NCI-H748 (cell line): ENCODE results near the gene REPS2.

Source experiments
- DNase-seq: peaks from one replicate; lab custom pipeline; 2025; ENCODE audit not compliant: unreplicated experiment; lab: John Stamatoyannopoulos, UW

Gene REPS2

DNA sequence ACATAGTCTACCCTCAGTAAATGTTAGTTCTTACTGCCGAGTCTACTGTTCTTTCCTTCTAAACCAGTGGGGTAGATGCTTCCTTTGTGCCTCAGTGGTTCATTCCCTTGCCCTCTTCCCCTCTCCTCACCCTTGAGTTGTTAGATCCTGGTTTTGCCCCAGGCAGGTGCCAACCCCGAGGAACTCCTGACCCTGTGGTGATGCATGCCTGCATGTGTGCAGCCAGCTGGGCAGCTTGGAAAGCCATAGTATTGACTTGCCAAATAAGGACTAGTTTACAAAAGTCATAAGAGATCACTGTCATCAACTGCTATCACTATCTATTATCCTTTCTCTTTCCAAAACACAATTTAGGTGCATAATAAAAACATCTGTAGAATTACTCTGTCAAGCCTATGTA, 50.9 kb downstream of the REPS2 start:
- no peak for DNase-seq

DNA sequence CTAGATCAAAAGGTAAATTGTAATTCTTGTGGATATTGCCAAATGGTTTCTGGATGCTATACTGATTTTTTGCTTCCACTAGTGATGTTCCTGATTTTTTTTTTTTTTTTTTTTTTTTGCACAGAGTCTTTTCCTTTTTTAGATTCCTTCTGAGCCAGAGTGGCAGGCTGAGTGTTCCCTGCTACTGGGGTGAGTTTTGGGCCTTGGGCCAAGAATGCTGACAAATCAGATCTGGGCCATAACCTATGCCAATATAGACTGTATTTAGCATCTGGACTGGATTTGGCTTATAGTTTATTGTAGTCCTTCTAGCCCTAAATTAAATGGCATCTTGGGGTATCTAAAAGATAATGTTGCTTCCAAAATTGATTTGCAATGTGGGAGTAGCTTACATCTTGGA, 52.8 kb downstream of the REPS2 start:
- DNase-seq: no peak

DNA sequence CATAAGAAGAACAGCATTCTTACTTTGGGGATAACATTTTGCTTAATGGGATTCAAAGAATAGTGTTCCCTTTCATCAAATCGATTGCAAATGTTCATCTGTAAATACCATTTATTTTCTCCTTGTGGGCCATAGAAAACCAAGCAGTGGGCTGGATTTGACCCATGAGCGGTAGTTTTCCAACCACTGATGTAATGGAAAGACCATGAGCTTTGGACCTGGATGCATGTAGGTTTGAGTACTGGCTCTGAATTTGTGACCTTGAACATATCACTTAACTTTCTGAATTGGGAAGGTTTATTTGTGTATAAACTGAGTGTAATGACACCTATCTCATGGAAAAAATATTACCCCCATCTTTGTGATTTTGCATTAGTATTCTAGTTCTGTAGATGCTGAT, 54.3 kb downstream of the REPS2 start:
- no peak for DNase-seq

DNA sequence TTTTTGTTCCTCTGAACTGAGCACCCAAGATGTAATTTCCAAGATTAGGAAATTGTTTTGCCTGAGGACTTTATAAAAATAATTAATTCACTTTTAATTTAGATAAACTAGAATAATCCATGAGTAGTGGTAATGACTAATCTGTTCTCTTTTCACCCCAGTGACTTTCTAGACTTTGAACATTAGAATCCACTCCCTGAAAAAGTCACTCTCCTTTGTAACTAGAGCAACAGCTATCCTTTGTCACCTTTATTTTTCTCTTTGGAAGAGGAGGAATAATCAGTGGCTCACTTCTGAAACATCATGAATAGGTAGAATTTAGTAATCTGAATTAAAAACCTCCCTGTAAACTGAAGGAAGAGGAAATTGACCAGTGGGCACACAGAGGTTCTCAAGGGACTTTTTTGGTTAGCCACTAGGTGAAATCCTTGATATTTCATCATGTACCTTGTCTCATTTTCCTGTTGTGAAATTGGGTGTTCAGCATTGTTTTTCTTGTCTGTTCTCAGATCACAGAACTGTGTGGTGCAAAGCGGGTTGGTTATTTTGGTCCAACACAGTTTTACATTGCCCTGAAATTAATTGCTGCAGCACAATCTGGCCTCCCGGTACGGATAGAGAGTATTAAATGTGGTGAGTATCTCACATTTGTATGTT, 59.4 kb downstream of the REPS2 start:
- no peak for DNase-seq

DNA sequence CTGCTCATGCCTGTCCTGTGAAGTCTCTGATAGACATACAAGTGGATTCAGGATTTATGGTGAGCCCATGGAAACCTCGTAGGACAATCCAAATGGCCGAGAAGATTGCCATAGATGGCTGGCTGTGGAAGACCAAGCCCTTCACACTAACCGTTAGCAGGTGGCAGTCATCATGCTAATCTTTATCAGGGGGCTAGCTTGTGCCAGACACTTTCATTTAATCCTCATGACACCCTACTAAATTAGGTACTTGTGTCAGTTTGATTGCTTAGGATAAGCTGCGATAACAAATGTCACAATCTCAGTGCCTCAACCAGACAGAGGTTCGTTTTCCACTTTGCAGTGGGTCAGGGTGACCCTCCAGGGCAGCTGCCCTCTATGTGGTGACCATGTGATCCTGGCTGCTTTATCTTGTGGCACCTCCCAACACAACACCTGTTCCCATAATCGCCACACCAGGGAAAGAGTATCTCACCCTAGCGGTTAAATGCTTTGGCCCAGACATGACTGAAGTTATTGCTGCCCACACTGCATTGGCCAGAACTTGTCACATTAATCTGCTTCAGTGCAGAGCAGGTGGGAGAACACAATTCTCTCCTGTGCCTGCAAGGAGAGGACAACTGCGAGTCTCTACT, 60.8 kb downstream of the REPS2 start:
- DNase-seq: peak; percentile 8

DNA sequence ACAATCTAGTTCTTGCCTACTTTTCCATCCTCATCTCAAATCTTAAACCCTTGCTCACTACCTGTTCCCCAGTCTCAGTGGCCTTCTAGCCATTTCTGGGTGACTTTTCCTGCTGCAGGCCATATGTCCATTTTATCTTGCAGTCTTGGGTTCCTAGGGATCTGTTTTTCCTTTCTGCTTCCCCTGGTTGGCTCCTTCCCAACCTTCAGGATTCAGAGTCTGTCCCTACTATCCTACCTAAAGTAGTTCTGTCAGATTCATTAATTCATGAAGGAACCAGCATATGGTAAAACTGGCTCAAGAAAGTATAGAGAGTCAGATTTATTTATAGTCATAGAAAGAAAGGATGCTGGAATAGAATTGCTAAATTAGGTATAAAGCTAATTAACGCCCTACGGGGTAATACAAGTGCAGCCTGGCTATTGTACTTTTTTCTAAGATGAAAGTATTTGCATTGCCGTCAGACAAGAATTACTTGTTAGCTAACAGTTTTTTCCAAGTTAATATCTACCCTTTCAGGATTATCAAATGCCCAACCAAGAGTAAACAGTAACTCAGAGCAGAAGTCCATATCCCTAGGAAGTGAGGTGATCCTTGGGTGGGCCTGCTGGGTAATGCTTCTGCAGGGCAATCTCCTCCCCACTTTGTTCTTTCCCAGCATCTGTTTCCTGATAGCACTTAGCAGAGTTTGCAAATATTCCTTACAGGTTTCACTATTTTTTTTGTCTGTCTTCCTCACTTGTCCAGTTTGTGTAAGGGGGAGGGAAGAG, 63.6 kb downstream of the REPS2 start:
- DNase-seq: no peak

DNA sequence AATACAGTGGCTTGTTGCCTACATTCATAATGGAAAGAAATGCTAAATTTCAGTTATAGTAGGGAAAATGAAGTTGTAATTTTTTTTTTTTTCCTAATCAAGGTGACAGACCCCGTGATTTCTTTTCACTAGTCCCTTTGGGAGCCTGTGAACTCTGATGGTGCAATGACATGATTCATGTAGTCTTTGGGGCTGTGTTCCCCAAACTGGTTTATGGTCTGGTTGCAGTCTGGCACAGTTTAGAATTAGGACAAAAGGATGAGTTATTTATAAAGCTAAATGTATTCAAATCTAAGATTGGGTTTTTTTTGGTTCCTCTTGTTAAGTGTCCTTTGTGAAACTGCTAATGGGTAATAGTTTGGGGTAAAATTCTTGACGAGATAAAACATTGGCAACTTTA, 66.0 kb downstream of the REPS2 start:
- no peak for DNase-seq

DNA sequence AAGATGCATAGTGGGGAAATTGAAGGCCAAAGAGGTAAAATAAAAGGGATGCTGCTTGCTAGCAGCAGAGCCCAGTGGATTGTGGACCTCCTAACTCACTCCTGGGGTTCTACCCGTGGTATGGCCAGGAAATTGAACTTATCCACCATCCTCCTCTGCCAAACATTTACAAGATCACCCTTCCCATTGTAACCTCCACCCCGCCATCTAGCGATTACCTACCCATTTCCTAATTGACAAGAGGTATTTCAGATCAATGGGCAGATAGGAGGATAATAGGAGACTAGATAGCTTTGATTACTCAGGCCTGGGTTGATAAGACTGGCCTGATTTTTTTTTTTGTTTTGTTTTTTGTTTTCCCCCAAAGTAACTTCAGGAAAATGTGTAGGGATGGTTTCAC, 67.8 kb downstream of the REPS2 start:
- DNase-seq: no peak

DNA sequence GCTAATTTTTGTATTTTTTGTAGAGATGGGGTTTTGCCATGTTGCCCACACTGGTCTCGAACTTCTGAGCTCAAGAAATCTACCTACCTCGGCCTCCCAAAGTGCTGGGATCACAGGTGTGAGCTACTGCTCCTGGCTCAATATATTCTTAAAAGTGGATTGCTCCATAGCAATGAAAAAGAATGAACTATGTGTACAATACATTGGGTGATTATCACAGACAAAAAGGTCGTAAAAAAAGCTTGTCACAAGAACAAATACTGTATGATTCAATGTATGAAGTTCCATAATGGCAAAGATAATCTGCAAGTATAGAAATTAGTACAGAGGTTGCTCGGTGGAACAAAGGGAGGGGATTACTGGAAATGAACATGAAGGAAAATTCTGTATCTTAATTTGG, 70.7 kb downstream of the REPS2 start:
- DNase-seq: no peak

DNA sequence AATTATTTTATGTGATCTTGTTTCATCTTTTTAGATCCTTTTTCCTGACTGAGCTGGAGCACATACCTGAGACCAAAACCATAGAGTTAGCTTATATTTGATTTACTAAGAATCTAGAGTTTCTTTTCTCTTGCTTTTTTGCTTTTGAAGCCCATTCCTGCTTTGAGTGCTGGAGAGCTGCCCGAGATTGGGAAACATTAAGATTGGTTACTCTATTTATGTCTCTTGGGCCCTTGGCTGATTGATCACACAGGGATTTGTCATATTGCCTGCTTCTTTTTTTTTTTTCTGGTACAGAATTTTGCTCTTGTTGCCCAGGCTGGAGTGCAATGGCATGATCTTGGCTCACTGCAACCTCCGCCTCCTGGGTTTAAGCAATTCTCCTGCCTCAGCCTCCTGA, 73.9 kb downstream of the REPS2 start:
- DNase-seq: no peak

DNA sequence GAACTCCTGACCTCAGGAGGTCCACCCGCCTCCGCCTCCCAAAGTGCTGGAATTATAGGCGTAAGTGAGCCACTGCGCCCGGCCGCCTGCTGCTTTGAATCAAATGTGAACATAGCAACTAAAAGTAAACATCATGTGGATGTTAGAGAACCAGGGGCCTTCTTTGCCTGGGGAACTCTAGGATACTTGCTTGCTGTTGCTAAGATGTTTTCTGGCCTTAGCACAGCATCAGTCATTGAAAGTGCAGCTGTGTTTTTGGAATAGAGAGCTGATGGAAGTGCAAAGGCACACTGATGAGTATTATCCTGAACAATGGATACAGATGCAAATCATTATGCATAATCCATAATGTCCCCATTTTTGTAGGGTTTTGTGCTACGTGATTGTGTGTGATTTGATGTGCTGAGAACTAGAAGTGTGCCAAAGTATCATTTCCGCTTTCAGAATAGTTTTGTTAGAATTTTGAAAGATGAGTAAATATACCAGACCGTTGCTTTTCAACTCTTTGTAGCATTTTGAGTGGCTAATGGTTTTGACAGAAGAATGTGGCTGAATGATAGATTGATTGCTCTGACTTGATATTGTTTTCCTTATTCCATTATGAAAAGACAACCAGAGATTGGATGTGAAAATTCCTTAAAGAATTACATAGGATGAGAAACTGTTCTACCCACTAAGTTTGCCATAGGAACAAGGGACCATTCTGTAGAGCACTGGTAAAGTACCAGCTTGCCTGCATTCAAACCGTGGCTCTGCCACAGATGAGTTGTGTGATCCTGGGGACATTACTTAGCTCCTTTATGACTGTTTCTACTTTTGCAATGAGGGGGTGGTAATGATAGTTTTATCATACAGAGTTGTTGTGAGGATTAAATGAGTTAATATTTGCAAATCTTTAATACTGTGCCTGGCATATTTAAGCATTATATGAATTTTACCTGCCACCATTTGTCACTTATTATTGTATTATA, 74.7 kb downstream of the REPS2 start:
- no peak for DNase-seq

DNA sequence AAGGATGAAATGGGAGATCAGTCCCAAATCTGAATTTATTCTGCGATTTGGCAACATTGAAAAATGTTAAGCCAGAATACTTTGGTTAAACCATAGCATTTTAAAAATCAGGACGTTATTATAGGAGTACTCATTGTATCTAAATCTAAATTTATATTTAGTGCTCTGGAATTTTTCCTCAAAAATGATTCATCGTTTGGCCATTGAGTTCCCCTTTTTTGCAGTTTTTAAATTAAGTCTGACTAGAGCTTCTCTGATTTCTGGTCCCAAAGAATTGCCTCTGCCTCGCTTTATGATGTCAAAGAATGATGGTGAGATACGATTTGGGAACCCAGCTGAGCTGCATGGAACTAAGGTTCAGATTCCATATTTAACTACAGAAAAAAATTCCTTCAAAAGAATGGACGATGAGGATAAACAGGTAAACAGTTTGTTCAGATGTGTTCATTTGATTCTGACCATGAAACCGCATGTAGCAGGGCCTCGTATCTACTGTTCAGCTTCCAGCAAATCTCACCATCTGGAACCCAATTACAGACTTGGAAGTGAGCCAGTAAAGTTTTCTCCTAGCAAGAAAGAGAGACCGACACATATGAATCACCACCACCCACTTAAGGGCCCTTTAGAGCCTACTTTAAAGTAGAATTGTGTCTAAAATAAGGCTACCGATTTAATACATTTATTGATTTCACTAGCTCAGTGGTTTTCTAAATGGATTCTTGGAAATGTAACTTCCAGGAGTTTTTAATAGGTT, 75.6 kb downstream of the REPS2 start:
- no peak for DNase-seq

DNA sequence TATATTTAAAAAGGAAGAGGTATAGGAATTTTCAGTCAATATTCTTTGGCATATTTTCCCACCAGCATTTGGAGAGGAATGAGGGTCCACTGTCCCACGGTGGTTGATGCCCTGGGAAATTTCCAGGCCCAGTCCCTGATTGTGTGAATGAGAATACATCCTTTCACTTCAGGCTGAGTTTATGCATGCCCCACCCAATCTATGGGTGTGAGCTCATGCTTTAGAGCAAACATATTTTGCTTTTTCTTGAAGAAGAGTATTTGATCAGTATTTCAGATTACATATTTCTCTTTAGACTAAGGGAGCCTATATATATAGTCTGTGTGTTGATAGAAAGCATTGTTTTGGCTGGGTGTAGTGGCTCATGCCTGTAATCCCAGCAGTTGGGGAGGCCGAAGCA, 77.2 kb downstream of the REPS2 start:
- DNase-seq: no peak

DNA sequence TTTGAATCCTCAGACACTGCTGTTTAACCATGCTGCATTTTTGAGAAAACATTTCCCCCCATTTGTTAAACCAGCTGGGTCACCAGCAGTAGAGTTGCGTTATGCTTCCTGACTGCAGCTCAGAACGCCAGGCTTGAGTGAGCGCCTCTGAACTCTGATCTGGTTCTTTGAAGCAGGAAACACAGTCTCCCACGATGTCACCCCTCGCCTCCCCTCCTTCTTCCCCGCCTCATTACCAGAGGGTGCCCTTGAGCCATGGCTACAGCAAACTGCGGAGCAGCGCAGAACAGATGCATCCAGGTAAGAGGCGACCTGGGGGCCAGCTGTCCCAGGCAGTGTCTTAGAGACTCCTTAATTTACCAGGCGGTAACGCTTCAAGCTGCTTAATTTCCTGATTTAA, 78.4 kb downstream of the REPS2 start:
- DNase-seq: no peak

DNA sequence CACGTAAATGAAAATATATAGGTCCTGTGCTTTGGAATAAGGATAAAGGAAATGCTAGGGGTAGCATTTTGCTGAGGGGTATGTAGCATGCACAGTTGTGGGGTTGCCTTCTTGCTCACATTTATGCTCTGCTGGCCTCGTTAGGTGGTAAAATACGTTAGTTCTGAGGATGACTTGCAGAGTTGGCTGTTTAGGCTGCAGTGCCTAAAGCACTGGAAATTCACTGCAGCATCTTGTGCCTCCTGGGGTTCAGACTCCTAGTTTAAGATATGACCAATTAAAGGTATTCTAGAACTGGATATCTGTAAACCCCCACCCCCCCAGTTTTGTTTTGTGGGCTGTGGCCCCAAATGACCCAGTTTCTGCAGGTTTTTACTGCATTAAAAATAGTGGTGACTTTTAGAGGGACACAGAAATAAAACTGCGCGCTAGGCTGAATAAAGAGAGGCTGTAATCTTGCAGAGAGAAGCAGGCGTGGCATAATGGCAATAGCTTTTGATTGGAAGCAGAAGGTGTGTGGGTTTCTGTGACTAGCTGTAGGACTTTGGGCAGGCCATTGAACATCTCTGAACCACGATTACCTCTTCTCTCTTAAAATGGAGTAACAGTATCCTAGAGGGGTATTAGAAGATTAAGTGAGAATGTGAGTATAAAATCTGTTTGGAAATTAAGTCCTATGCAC, 79.3 kb downstream of the REPS2 start:
- no peak for DNase-seq

DNA sequence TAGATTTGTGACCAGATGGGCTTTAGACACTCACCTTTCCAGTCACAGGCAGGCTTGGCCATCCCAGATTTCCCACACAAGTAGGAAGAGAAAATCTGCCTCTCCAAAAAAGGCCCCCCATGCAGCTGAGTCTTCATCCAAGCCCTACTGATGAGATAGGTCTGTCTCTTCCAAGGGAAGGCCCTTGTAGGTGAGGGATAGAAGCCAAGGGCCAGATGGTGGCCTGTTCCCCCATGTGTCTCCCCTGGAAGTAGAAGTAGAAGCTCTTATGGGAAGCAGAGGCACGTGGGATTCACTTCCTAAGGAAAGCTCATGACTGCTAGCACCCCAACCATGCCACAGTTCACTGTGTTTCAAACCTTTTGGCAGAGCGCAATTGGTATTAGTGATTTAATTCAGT, 81.5 kb downstream of the REPS2 start:
- DNase-seq: no peak

DNA sequence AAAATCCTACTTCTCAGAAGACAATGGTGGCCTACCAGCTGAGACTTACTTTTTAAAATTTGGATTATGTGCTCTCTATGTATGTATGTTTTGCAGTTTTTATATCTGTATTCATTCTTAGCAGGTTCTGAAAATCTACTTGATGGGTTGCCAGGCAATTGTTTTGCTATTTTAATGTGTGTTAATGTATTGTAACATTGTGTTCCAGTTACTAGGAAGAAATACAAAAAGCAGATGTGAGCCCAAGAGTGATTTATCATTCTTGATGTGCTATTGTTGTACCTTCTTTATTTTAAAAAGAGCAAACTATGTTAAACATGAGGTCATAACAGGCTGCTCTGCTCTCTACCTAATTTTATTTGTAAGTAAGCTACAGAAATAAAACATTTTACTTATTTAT, 81.9 kb downstream of the REPS2 start:
- DNase-seq: no peak

DNA sequence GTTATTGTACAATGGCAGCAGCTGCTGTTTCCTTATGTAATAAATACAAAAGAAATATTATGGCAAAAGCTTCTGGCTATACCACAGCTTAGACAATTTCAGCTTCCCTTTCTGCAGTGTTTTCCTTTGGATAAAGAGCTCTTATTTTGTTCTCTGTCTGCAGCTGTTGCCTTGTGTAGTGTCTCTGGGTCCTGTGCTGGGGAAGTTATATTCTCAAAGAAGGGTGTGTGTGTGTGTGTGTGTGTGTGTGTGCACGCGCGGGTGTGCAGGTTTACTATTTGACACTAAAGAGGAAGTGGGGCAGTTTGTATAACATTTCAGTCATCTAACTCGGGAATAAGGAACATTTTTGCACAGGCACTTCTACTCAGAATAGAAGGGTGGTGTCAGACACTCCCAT, 83.6 kb downstream of the REPS2 start:
- no peak for DNase-seq

DNA sequence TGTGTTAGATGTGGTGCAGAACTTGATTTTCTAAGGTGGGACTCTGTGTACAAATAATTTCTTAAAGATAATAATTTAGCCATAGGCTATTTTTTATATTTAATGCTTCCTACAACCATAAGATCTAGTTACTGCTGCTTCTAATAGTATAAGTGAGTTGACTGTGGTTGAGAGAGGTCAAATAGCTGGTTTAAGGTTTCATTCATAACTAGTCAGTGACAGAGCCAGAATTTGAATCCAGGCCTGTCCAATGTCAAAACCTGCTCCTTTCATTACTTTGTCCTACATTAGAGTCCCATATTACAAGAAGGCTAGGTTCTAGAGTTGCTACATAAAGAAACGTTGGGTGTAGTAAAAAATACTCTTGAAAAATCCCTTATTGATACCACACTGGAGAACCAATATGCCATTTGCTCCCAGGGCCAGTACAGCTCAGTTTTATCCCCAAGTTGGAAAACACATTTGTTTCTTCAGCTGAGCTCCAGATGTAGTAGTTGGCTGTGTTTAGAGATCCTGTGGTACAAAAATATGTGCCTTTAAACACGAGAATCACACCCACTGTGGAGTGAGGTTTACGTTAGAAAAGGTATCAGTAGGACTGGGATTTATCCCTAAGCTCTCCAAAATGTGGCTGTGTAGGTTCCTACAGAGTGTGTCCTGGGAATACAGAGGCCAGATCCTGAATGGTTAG, 84.3 kb downstream of the REPS2 start:
- DNase-seq: no peak
